ENCODE results near the gene UCK1. TPM values are rescaled to one million over a fixed set of nuclear protein-coding genes. Genes with fewer than 3 reads are reported as not detected.

UCK1 gene
- total and polyA plus RNA-seq, 2 of the 13 experiments (the other 11 are each of a cell fraction or from before 2014, with no cell fraction given) = 11.0 to 24.1 TPM

DNA sequence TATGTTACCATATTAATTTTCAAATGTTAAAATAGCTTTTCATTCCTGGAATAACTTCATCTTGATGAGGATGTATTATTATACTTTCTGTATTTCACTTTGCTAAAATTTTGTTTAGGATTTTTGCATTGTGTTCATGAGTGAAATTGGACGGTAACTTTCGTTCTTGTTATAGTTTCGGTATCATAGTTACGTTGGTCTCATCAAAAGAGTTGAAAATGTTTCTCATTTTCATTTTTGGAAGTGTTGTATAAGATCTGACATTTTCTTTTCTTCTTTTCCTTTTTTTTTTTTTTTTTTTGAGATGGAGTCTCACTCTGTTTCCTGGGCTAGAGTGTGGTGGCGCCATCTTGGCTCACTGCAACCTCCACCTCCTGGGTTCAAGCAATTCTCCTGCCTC lies 34.3 kb upstream of the UCK1 start:
- 72% methylated on average over 5 of the region's 5 CpGs for WGBS (ENCODE audit: low lambda C conversion rate)
- no peak overlapping the region for H3K27ac ChIP-seq (ENCODE audit: extremely low read length, insufficient read depth, low read length)
- no peak for FAIRE-seq
- BruUV-seq (replicated peaks) = no TSS peak
- no peak for DNase-seq (ENCODE audit: low spot score)
- no peak overlapping the region for H2AFZ ChIP-seq (ENCODE audit: low read length)
- H3K9ac ChIP-seq (ENCODE audit: insufficient read depth, low read depth, low read length) = no peak overlapping the region
- TF ChIP-seq GFI1 (CRISPR knock-in tag; IDR thresholded peaks at IDR 0.05; ENCODE audit: borderline replicate concordance) (no peak), ZFY (CRISPR knock-in tag; IDR thresholded peaks at IDR 0.05) (no peak), ZNF615 (CRISPR knock-in tag; IDR thresholded peaks at IDR 0.05; ENCODE audit: borderline replicate concordance) (no peak), ZNF143 (CRISPR knock-in tag; IDR thresholded peaks at IDR 0.05) (no peak), RFX5 (IDR thresholded peaks at IDR 0.05; ENCODE audit: low read depth, low read length) (no peak), ATAD3A (CRISPR knock-in tag; IDR thresholded peaks at IDR 0.05) (no peak), HNF4A (CRISPR knock-in tag; IDR thresholded peaks at IDR 0.05) (no peak), ZFP62 (CRISPR knock-in tag; IDR thresholded peaks at IDR 0.05) (no peak), ZNF225 (CRISPR knock-in tag; IDR thresholded peaks at IDR 0.05) (no peak), ZBTB38 (CRISPR knock-in tag; IDR thresholded peaks at IDR 0.05) (no peak), TEAD2 (CRISPR knock-in tag; IDR thresholded peaks at IDR 0.05) (no peak), HDAC6 (IDR thresholded peaks at IDR 0.05; ENCODE audit: low read depth, low read length) (no peak)
- TF ChIP-seq, protein P1, sequence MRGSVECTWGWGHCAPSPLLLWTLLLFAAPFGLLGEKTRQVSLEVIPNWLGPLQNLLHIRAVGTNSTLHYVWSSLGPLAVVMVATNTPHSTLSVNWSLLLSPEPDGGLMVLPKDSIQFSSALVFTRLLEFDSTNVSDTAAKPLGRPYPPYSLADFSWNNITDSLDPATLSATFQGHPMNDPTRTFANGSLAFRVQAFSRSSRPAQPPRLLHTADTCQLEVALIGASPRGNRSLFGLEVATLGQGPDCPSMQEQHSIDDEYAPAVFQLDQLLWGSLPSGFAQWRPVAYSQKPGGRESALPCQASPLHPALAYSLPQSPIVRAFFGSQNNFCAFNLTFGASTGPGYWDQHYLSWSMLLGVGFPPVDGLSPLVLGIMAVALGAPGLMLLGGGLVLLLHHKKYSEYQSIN (CRISPR knock-in tag; IDR thresholded peaks at IDR 0.05; ENCODE audit: borderline replicate concordance) = no peak
- TF ChIP-seq, protein P2, sequence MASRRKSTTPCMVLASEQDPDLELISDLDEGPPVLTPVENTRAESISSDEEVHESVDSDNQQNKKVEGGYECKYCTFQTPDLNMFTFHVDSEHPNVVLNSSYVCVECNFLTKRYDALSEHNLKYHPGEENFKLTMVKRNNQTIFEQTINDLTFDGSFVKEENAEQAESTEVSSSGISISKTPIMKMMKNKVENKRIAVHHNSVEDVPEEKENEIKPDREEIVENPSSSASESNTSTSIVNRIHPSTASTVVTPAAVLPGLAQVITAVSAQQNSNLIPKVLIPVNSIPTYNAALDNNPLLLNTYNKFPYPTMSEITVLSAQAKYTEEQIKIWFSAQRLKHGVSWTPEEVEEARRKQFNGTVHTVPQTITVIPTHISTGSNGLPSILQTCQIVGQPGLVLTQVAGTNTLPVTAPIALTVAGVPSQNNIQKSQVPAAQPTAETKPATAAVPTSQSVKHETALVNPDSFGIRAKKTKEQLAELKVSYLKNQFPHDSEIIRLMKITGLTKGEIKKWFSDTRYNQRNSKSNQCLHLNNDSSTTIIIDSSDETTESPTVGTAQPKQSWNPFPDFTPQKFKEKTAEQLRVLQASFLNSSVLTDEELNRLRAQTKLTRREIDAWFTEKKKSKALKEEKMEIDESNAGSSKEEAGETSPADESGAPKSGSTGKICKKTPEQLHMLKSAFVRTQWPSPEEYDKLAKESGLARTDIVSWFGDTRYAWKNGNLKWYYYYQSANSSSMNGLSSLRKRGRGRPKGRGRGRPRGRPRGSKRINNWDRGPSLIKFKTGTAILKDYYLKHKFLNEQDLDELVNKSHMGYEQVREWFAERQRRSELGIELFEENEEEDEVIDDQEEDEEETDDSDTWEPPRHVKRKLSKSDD (CRISPR knock-in tag; IDR thresholded peaks at IDR 0.05; ENCODE audit: low read depth) = no peak
- TF ChIP-seq, protein P3, sequence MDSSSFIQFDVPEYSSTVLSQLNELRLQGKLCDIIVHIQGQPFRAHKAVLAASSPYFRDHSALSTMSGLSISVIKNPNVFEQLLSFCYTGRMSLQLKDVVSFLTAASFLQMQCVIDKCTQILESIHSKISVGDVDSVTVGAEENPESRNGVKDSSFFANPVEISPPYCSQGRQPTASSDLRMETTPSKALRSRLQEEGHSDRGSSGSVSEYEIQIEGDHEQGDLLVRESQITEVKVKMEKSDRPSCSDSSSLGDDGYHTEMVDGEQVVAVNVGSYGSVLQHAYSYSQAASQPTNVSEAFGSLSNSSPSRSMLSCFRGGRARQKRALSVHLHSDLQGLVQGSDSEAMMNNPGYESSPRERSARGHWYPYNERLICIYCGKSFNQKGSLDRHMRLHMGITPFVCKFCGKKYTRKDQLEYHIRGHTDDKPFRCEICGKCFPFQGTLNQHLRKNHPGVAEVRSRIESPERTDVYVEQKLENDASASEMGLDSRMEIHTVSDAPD (CRISPR knock-in tag; IDR thresholded peaks at IDR 0.05) = no peak
- H3K27me3 ChIP-seq (ENCODE audit: control insufficient read depth in 1 of 2, insufficient read depth in 2 of 2, low read length in 2 of 2) = no peaks in the 10 kb centered on the region
- ChIA-PET POLR2A (no interaction called here), CTCF (ENCODE audit: low intra/inter-chr PET ratio, low total read pairs) (no interaction called here)
- ATAC-seq = no peak
- no peaks in the 10 kb centered on the region for H3K79me2 ChIP-seq (ENCODE audit: insufficient read depth, low read length)
- H3K36me3 ChIP-seq (replicated peaks in 1 of 2; ENCODE audit: control insufficient read depth in 1 of 2, insufficient read depth in 2 of 2, low read length in 2 of 2) = no peaks in the 10 kb centered on the region
- H3K4me3 ChIP-seq (replicated peaks in 1 of 3; ENCODE audit: insufficient read depth in 1 of 3, low read depth in 2 of 3, low read length in 3 of 3) = no peak overlapping the region
- H3K9me3 ChIP-seq (ENCODE audit: low read length) = no peaks in the 10 kb centered on the region
- H3K4me2 ChIP-seq (ENCODE audit: low read depth, low read length) = no peak overlapping the region
- peaks cover 5% of the 10 kb centered on the region; the same call in 1 of the 2 replicates for H3K4me1 ChIP-seq (ENCODE audit: insufficient read depth, low read length)
- in situ Hi-C loops (cut with HindIII; ENCODE audit: extremely low pct_ligation_motif_present, low pct_unique_long_range_greater_than_20kb) (no loop called here), intact Hi-C loops (cut with micrococcal nuclease; ENCODE audit: unreplicated experiment) (no loop called here)
- no peaks in the 10 kb centered on the region for H4K20me1 ChIP-seq (ENCODE audit: insufficient read depth, low read length)

Measured in HepG2 (cell line).